HCT116 (cell line): Measurements from ENCODE around the gene ATCAY. TPM values are rescaled to one million over a fixed set of nuclear protein-coding genes. Genes with fewer than 3 reads are reported as not detected.

Source experiments
- ATAC-seq: fragments of 200-7000 bp; cut with Tn5 transposase; 2 replicates; pipeline ENCODE4 v1.9.1; 2020; ENCODE audit warnings: mild to moderate bottlenecking, moderate library complexity
- BruUV-seq: library from RNA; stranded (reverse); fragments of 400-500 nt; replicated peaks from 2 replicates; lab custom pipeline; 2021; lab: Mats Ljungman, UMichigan
- CTCF ChIA-PET: fragments of 300-600 bp; sonication (Branson Sonifier 250); formaldehyde crosslinking; loops from one replicate; lab custom pipeline; 2021; ENCODE audit warnings: antibody characterized with exemption; lab: Charles Lee
- POLR2A ChIA-PET: fragments of 300-600, 350-600 bp; sonication (Branson Sonifier 250); formaldehyde crosslinking; loops from one replicate; lab custom pipeline; 2021; ENCODE audit warnings: antibody characterized with exemption; lab: Charles Lee
- RAD21 ChIA-PET, 2 experiments: fragments of 300-600 bp; sonication (Branson Sonifier 250); formaldehyde crosslinking; loops; one replicate each; lab custom pipeline; 2023; ENCODE audit warnings: low total read pairs in 2 of 2; ENCODE audit not compliant: uncharacterized antibody in 2 of 2, unreplicated experiment in 2 of 2, low non-redundant PET in 1 of 2; lab: Charles Lee
- DNase-seq: peaks from one replicate; pipeline ENCODE4 v3.0.0-alpha.2; 2010; ENCODE audit warnings: low read depth, low spot score
- H2AFZ ChIP-seq: fragments of 200-600 bp; shearing (Covaris generic), sonication (generic); 2 replicates; pipeline ENCODE4 v1.6.1; 2017; ENCODE audit warnings: low read depth, mixed run types, mixed read lengths, antibody characterized with exemption, low read length; ENCODE audit not compliant: poor library complexity, severe bottlenecking
- H3K27ac ChIP-seq: 2 replicates; pipeline ENCODE4 v1.5.1; 2012; ENCODE audit warnings: low read depth, low read length
- H3K27me3 ChIP-seq: fragments of 200-600 bp; sonication (generic); 2 replicates; pipeline ENCODE4 v1.6.1; 2016; ENCODE audit warnings: mixed run types, low read length, mixed read lengths; ENCODE audit not compliant: insufficient read depth
- H3K36me3 ChIP-seq, 2 experiments: fragments of 200-500 bp in 1 of 2; fragments of 200-600 bp in 1 of 2; sonication (Bioruptor generic) in 1 of 2; sonication (generic) in 1 of 2; 2 replicates each; pipeline versions ENCODE4 v1.5.1 to v1.6.1; 2014 to 2016; ENCODE audit warnings: low read length in 2 of 2, inconsistent platforms in 1 of 2, mixed read lengths in 1 of 2, mixed run types in 1 of 2; ENCODE audit not compliant: insufficient read depth in 2 of 2, control insufficient read depth in 1 of 2
- H3K4me1 ChIP-seq, 2 experiments: fragments of 200-600 bp in 1 of 2; sonication (generic) in 1 of 2; 2 replicates each; pipeline versions ENCODE4 v1.5.1 to v1.6.1; 2012 to 2017; ENCODE audit warnings: low read length in 2 of 2, inconsistent platforms in 1 of 2, mild to moderate bottlenecking in 1 of 2, mixed read lengths in 1 of 2, mixed run types in 1 of 2, moderate library complexity in 1 of 2; ENCODE audit not compliant: insufficient read depth in 2 of 2, control insufficient read depth in 1 of 2
- H3K4me2 ChIP-seq: fragments of 200-600 bp; sonication (generic); 2 replicates; pipeline ENCODE4 v1.6.1; 2017; ENCODE audit warnings: mixed run types, low read length, mixed read lengths
- H3K4me3 ChIP-seq, 2 experiments: fragments of 200-600 bp in 1 of 2; sonication (generic) in 1 of 2; replicated peaks in 1 of 2; 2 replicates each; pipeline ENCODE4 v1.5.1; 2011 to 2016; ENCODE audit warnings: low read length in 2 of 2, control low read depth in 1 of 2, low read depth in 1 of 2, mild to moderate bottlenecking in 1 of 2, mixed read lengths in 1 of 2, mixed run types in 1 of 2
- H3K79me2 ChIP-seq: fragments of 200-600 bp; sonication (generic); 2 replicates; pipeline ENCODE4 v1.6.1; 2017; ENCODE audit warnings: mild to moderate bottlenecking, mixed run types, low read length, moderate library complexity, mixed read lengths; ENCODE audit not compliant: insufficient read depth
- H3K9ac ChIP-seq: fragments of 200-600 bp; sonication (generic); 2 replicates; pipeline ENCODE4 v1.6.1; 2016; ENCODE audit warnings: low read length, mixed read lengths
- H3K9me2 ChIP-seq: fragments of 200-600 bp; sonication (generic), shearing (Covaris generic); 2 replicates; pipeline ENCODE4 v1.6.1; 2017; ENCODE audit warnings: mixed run types, mild to moderate bottlenecking, moderate library complexity; ENCODE audit not compliant: insufficient read depth
- H3K9me3 ChIP-seq, 2 experiments: fragments of 200-500 bp in 1 of 2; fragments of 200-600 bp in 1 of 2; sonication (Bioruptor generic) in 1 of 2; sonication (generic) in 1 of 2; 2 replicates each; pipeline ENCODE4 v1.6.1; 2014 to 2017; ENCODE audit warnings: low read length in 2 of 2, mixed read lengths in 2 of 2, inconsistent platforms in 1 of 2, low read depth in 1 of 2, mild to moderate bottlenecking in 1 of 2, mixed run types in 1 of 2, moderate library complexity in 1 of 2; ENCODE audit not compliant: control insufficient read depth in 1 of 2, insufficient read depth in 1 of 2
- H4K20me1 ChIP-seq: fragments of 200-600 bp; sonication (generic), shearing (Covaris generic); 2 replicates; pipeline ENCODE4 v1.6.1; 2017; ENCODE audit warnings: mixed run types, mild to moderate bottlenecking, moderate library complexity; ENCODE audit not compliant: insufficient read depth
- CBX3 ChIP-seq: IDR thresholded peaks from 2 replicates; pipeline ENCODE4 v1.6.1; 2012; ENCODE audit warnings: low read depth
- FOSL1 ChIP-seq: IDR thresholded peaks from 2 replicates; pipeline ENCODE4 v1.6.1; 2012; ENCODE audit warnings: low read depth
- JUND ChIP-seq: IDR thresholded peaks from 2 replicates; pipeline ENCODE4 v1.6.1; 2012
- POLR2AphosphoS5 ChIP-seq: IDR thresholded peaks from 2 replicates; pipeline ENCODE4 v1.6.1; 2011; ENCODE audit warnings: mild to moderate bottlenecking, low read depth, low read length, moderate library complexity
- RAD21 ChIP-seq: IDR thresholded peaks from 2 replicates; pipeline ENCODE4 v1.6.1; 2012; ENCODE audit warnings: low read depth, mild to moderate bottlenecking
- ZNF274 ChIP-seq: fragments of 200-500 bp; sonication (Bioruptor generic); IDR thresholded peaks from 2 replicates; pipeline ENCODE4 v1.6.1; 2014; ENCODE audit warnings: mild to moderate bottlenecking, low read depth, low read length, inconsistent platforms
- intact Hi-C: fragments of 100-400 bp; cut with micrococcal nuclease; formaldehyde crosslinking; loops from 2 replicates; pipeline ENCODE4 v1.10.0; 2022
- total RNA-seq: library from RNA; stranded (reverse); gene quantifications from one replicate; pipeline ENCODE4 v1.2.1, GENCODE V29; 2021; ENCODE audit not compliant: unreplicated experiment
- TF ChIP-seq, protein P1 (sequence below): IDR thresholded peaks from 2 replicates; pipeline ENCODE4 v1.6.1; 2012
- TF ChIP-seq, protein P2 (sequence below), 3 experiments: fragments of 200-600 bp in 1 of 3; sonication (generic) in 1 of 3; IDR thresholded peaks in 2 of 3; conservative IDR thresholded peaks in 1 of 3; 2 replicates each; pipeline ENCODE4 v1.5.1; 2012 to 2017; ENCODE audit warnings: low read depth in 2 of 3, low read length in 2 of 3, antibody characterized with exemption in 1 of 3, borderline replicate concordance in 1 of 3, control low read depth in 1 of 3, mild to moderate bottlenecking in 1 of 3, mixed read lengths in 1 of 3, mixed run types in 1 of 3, moderate library complexity in 1 of 3; ENCODE audit not compliant: insufficient read depth in 1 of 3
- TF ChIP-seq, protein P3 (sequence below): IDR thresholded peaks from 2 replicates; pipeline ENCODE4 v1.6.1; 2012; ENCODE audit warnings: low read depth

Gene ATCAY
- total RNA-seq, 1 experiment from 2014 or later = not detected

DNA sequence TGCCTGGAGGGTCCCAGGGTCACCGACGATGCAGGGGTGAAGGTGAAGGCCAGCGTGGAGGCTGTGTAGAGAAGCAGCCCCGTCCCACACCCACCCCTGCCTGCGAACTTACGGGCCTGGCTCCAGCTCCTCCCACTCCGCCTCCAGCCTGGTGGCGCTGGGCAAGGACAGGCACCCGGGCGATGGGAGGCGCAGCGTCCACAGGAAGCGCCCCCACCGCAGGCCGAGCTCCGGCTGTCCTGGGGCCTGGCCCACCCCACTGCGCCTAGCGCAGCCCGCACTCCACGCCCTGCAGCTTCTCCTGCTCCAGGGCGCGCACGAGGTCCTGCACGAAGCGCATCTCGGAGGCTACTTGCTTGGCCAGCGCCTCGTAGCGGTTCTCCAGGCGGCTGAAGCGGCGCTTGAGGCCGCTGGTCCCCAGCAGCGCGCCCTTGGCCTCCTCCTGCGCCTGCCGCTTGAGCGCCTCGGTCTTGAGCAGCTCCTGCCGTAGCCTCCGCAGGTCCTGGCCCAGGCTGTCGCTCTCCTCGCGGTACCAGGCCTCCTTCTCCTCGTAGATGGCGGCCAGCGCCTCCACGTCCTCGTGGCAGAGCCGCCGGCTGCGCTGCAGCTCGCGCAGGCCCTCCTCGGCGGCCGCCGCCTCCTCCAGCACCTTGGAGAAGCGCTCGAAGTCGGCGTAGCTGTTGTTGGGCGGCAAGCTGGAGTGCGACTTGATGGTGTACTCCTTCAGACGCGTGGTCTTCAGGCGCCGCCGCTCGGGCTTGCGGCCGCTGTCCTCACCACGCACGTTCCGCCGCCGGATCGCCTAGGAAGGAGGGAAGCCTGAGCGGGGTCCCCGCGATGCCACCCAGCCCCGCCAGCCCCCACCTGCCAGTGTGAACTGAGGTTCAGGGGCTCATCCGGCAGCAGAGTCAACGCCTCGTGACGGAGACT lies 78.6 kb downstream of the ATCAY start:
- H3K27ac ChIP-seq = no peak overlapping the region
- intact Hi-C loops = no loop called here
- H3K9ac ChIP-seq = no peak overlapping the region
- RAD21 ChIA-PET = no interaction called here
- DNase-seq = no peak
- H3K9me2 ChIP-seq = no peaks in the 10 kb centered on the region
- H3K27me3 ChIP-seq = no peaks in the 10 kb centered on the region
- peaks cover 0 to 13% of the 10 kb centered on the region in 2 experiments; a peak in 2 of 4 replicates for H3K4me1 ChIP-seq
- H3K79me2 ChIP-seq = no peaks in the 10 kb centered on the region
- H3K4me2 ChIP-seq = no peak overlapping the region
- CTCF ChIA-PET = no interaction called here
- H4K20me1 ChIP-seq = no peaks in the 10 kb centered on the region
- H3K4me3 ChIP-seq = no peak overlapping the region
- H3K36me3 ChIP-seq = peaks cover 5 to 21% of the 10 kb centered on the region in 2 experiments; a peak in 3 of 4 replicates
- POLR2A ChIA-PET = no interaction called here
- TF ChIP-seq POLR2AphosphoS5 = no peak
- TF ChIP-seq FOSL1 = no peak
- no peak for TF ChIP-seq ZNF274
- TF ChIP-seq, protein P1, sequence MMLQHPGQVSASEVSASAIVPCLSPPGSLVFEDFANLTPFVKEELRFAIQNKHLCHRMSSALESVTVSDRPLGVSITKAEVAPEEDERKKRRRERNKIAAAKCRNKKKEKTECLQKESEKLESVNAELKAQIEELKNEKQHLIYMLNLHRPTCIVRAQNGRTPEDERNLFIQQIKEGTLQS = no peak
- TF ChIP-seq JUND = no peak
- TF ChIP-seq, protein P2, sequence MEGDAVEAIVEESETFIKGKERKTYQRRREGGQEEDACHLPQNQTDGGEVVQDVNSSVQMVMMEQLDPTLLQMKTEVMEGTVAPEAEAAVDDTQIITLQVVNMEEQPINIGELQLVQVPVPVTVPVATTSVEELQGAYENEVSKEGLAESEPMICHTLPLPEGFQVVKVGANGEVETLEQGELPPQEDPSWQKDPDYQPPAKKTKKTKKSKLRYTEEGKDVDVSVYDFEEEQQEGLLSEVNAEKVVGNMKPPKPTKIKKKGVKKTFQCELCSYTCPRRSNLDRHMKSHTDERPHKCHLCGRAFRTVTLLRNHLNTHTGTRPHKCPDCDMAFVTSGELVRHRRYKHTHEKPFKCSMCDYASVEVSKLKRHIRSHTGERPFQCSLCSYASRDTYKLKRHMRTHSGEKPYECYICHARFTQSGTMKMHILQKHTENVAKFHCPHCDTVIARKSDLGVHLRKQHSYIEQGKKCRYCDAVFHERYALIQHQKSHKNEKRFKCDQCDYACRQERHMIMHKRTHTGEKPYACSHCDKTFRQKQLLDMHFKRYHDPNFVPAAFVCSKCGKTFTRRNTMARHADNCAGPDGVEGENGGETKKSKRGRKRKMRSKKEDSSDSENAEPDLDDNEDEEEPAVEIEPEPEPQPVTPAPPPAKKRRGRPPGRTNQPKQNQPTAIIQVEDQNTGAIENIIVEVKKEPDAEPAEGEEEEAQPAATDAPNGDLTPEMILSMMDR (IDR thresholded peaks at IDR 0.05 in 2 of 3, conservative IDR thresholded peaks at IDR 0.05 in 1 of 3; ENCODE audit: borderline replicate concordance in 1 of 3, insufficient read depth in 1 of 3, low read depth in 2 of 3, low read length in 2 of 3) = no peak
- TF ChIP-seq, protein P3, sequence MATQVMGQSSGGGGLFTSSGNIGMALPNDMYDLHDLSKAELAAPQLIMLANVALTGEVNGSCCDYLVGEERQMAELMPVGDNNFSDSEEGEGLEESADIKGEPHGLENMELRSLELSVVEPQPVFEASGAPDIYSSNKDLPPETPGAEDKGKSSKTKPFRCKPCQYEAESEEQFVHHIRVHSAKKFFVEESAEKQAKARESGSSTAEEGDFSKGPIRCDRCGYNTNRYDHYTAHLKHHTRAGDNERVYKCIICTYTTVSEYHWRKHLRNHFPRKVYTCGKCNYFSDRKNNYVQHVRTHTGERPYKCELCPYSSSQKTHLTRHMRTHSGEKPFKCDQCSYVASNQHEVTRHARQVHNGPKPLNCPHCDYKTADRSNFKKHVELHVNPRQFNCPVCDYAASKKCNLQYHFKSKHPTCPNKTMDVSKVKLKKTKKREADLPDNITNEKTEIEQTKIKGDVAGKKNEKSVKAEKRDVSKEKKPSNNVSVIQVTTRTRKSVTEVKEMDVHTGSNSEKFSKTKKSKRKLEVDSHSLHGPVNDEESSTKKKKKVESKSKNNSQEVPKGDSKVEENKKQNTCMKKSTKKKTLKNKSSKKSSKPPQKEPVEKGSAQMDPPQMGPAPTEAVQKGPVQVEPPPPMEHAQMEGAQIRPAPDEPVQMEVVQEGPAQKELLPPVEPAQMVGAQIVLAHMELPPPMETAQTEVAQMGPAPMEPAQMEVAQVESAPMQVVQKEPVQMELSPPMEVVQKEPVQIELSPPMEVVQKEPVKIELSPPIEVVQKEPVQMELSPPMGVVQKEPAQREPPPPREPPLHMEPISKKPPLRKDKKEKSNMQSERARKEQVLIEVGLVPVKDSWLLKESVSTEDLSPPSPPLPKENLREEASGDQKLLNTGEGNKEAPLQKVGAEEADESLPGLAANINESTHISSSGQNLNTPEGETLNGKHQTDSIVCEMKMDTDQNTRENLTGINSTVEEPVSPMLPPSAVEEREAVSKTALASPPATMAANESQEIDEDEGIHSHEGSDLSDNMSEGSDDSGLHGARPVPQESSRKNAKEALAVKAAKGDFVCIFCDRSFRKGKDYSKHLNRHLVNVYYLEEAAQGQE = no peak
- TF ChIP-seq RAD21 = no peak
- no peak for TF ChIP-seq CBX3
- BruUV-seq = no TSS peak
- H2AFZ ChIP-seq = no peak overlapping the region
- no peak for ATAC-seq
- no peaks in the 10 kb centered on the region for H3K9me3 ChIP-seq
